GM23338 (cell line): ENCODE results near the gene SLC9A9.

Experiments
- CREB1 ChIP-seq: fragments of 250-450 bp; sonication (Bioruptor Pico); IDR thresholded peaks from 2 replicates; pipeline ENCODE4 v1.5.0; 2020; ENCODE audit warnings: low read depth, mild to moderate bottlenecking, moderate library complexity
- EZH2 ChIP-seq: fragments of 200-600 bp; sonication (generic); IDR thresholded peaks from one replicate; pipeline ENCODE4 v1.8.0; 2017; ENCODE audit warnings: antibody characterized with exemption, mild to moderate bottlenecking, low read depth; ENCODE audit not compliant: unreplicated experiment
- EZH2phosphoT487 ChIP-seq: fragments of 200-600 bp; sonication (generic); IDR thresholded peaks from one replicate; pipeline ENCODE4 v1.8.1; 2018; ENCODE audit warnings: antibody characterized with exemption; ENCODE audit not compliant: unreplicated experiment
- JUNB ChIP-seq: IDR thresholded peaks from one replicate; pipeline ENCODE4 v1.6.1; 2016; ENCODE audit warnings: antibody characterized with exemption; ENCODE audit not compliant: unreplicated experiment
- NANOG ChIP-seq: IDR thresholded peaks from 2 replicates; pipeline ENCODE4 v1.6.1; 2016; ENCODE audit warnings: antibody characterized with exemption, borderline replicate concordance
- POLR2AphosphoS5 ChIP-seq: IDR thresholded peaks from 2 replicates; pipeline ENCODE4 v1.6.1; 2016; ENCODE audit warnings: antibody characterized with exemption, low read depth
- STAT1 ChIP-seq: IDR thresholded peaks from one replicate; pipeline ENCODE4 v1.6.1; 2016; ENCODE audit warnings: antibody characterized with exemption; ENCODE audit not compliant: unreplicated experiment
- ZNF114 ChIP-seq: fragments of 250-450 bp; sonication (Bioruptor Pico); IDR thresholded peaks from 2 replicates; pipeline ENCODE4 v1.5.0; 2020; ENCODE audit warnings: mild to moderate bottlenecking, moderate library complexity
- TF ChIP-seq, protein P1 (sequence below), 2 experiments: fragments of 200-600 bp in 1 of 2; sonication (generic) in 1 of 2; conservative IDR thresholded peaks; 2 replicates each; pipeline versions ENCODE4 v1.5.1 to v1.6.1; 2016 to 2017; ENCODE audit warnings: antibody characterized with exemption in 2 of 2, low read depth in 2 of 2, mild to moderate bottlenecking in 2 of 2, moderate library complexity in 1 of 2
- TF ChIP-seq, protein P2 (sequence below): IDR thresholded peaks from one replicate; pipeline ENCODE4 v1.6.1; 2018; ENCODE audit warnings: antibody characterized with exemption; ENCODE audit not compliant: unreplicated experiment
- TF ChIP-seq, protein P3 (sequence below): fragments of 250-450 bp; sonication (Bioruptor Pico); IDR thresholded peaks from 2 replicates; pipeline ENCODE4 v1.5.0; 2020; ENCODE audit warnings: mild to moderate bottlenecking, moderate library complexity

DNA sequence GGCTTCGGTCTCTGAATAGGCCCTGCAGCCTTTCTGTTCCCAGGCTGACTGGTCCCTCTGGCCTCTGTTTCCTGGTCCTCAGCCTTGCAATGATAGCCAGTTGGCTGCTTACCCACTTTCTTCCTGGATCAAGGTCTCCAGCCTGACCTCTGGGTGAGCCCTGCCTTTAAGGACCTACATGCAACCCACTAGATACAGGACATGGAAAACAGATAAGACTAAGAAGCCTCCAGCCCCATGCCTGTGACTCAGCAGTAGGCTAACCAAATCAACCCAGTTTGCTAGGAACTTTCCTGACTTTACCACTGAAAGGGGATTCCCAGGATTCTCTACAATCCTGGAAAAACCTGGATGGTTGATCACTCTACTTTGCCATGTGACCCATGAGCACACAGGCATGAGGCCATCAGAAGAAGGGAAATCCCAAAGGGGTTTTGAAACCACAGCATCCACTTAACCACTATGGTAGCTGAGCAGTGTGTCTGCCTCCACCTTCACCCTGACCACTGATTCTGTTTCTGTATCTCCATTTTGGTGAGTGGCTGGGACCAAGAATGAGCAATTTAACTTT lies 540.6 kb downstream of the SLC9A9 start:
- TF ChIP-seq, protein P1, sequence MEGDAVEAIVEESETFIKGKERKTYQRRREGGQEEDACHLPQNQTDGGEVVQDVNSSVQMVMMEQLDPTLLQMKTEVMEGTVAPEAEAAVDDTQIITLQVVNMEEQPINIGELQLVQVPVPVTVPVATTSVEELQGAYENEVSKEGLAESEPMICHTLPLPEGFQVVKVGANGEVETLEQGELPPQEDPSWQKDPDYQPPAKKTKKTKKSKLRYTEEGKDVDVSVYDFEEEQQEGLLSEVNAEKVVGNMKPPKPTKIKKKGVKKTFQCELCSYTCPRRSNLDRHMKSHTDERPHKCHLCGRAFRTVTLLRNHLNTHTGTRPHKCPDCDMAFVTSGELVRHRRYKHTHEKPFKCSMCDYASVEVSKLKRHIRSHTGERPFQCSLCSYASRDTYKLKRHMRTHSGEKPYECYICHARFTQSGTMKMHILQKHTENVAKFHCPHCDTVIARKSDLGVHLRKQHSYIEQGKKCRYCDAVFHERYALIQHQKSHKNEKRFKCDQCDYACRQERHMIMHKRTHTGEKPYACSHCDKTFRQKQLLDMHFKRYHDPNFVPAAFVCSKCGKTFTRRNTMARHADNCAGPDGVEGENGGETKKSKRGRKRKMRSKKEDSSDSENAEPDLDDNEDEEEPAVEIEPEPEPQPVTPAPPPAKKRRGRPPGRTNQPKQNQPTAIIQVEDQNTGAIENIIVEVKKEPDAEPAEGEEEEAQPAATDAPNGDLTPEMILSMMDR (conservative IDR thresholded peaks at IDR 0.05; ENCODE audit: low read depth in 2 of 2), result no peak
- TF ChIP-seq POLR2AphosphoS5 (no peak), NANOG (no peak), EZH2phosphoT487 (no peak), CREB1 (CRISPR knock-in tag) (no peak), EZH2 (no peak), JUNB (no peak), STAT1 (no peak), ZNF114 (CRISPR knock-in tag) (no peak)
- TF ChIP-seq, protein P2, sequence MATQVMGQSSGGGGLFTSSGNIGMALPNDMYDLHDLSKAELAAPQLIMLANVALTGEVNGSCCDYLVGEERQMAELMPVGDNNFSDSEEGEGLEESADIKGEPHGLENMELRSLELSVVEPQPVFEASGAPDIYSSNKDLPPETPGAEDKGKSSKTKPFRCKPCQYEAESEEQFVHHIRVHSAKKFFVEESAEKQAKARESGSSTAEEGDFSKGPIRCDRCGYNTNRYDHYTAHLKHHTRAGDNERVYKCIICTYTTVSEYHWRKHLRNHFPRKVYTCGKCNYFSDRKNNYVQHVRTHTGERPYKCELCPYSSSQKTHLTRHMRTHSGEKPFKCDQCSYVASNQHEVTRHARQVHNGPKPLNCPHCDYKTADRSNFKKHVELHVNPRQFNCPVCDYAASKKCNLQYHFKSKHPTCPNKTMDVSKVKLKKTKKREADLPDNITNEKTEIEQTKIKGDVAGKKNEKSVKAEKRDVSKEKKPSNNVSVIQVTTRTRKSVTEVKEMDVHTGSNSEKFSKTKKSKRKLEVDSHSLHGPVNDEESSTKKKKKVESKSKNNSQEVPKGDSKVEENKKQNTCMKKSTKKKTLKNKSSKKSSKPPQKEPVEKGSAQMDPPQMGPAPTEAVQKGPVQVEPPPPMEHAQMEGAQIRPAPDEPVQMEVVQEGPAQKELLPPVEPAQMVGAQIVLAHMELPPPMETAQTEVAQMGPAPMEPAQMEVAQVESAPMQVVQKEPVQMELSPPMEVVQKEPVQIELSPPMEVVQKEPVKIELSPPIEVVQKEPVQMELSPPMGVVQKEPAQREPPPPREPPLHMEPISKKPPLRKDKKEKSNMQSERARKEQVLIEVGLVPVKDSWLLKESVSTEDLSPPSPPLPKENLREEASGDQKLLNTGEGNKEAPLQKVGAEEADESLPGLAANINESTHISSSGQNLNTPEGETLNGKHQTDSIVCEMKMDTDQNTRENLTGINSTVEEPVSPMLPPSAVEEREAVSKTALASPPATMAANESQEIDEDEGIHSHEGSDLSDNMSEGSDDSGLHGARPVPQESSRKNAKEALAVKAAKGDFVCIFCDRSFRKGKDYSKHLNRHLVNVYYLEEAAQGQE, result no peak
- TF ChIP-seq, protein P3, sequence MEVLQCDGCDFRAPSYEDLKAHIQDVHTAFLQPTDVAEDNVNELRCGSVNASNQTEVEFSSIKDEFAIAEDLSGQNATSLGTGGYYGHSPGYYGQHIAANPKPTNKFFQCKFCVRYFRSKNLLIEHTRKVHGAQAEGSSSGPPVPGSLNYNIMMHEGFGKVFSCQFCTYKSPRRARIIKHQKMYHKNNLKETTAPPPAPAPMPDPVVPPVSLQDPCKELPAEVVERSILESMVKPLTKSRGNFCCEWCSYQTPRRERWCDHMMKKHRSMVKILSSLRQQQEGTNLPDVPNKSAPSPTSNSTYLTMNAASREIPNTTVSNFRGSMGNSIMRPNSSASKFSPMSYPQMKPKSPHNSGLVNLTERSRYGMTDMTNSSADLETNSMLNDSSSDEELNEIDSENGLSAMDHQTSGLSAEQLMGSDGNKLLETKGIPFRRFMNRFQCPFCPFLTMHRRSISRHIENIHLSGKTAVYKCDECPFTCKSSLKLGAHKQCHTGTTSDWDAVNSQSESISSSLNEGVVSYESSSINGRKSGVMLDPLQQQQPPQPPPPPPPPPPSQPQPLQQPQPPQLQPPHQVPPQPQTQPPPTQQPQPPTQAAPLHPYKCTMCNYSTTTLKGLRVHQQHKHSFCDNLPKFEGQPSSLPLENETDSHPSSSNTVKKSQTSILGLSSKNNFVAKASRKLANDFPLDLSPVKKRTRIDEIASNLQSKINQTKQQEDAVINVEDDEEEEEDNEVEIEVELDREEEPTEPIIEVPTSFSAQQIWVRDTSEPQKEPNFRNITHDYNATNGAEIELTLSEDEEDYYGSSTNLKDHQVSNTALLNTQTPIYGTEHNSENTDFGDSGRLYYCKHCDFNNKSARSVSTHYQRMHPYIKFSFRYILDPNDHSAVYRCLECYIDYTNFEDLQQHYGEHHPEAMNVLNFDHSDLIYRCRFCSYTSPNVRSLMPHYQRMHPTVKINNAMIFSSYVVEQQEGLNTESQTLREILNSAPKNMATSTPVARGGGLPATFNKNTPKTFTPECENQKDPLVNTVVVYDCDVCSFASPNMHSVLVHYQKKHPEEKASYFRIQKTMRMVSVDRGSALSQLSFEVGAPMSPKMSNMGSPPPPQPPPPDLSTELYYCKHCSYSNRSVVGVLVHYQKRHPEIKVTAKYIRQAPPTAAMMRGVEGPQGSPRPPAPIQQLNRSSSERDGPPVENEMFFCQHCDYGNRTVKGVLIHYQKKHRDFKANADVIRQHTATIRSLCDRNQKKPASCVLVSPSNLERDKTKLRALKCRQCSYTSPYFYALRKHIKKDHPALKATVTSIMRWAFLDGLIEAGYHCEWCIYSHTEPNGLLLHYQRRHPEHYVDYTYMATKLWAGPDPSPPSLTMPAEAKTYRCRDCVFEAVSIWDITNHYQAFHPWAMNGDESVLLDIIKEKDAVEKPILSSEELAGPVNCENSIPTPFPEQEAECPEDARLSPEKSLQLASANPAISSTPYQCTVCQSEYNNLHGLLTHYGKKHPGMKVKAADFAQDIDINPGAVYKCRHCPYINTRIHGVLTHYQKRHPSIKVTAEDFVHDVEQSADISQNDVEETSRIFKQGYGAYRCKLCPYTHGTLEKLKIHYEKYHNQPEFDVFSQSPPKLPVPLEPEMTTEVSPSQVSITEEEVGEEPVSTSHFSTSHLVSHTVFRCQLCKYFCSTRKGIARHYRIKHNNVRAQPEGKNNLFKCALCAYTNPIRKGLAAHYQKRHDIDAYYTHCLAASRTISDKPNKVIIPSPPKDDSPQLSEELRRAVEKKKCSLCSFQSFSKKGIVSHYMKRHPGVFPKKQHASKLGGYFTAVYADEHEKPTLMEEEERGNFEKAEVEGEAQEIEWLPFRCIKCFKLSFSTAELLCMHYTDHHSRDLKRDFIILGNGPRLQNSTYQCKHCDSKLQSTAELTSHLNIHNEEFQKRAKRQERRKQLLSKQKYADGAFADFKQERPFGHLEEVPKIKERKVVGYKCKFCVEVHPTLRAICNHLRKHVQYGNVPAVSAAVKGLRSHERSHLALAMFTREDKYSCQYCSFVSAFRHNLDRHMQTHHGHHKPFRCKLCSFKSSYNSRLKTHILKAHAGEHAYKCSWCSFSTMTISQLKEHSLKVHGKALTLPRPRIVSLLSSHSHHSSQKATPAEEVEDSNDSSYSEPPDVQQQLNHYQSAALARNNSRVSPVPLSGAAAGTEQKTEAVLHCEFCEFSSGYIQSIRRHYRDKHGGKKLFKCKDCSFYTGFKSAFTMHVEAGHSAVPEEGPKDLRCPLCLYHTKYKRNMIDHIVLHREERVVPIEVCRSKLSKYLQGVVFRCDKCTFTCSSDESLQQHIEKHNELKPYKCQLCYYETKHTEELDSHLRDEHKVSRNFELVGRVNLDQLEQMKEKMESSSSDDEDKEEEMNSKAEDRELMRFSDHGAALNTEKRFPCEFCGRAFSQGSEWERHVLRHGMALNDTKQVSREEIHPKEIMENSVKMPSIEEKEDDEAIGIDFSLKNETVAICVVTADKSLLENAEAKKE (CRISPR knock-in tag), result no peak
